ENCODE results near the gene MDK.

DNA sequence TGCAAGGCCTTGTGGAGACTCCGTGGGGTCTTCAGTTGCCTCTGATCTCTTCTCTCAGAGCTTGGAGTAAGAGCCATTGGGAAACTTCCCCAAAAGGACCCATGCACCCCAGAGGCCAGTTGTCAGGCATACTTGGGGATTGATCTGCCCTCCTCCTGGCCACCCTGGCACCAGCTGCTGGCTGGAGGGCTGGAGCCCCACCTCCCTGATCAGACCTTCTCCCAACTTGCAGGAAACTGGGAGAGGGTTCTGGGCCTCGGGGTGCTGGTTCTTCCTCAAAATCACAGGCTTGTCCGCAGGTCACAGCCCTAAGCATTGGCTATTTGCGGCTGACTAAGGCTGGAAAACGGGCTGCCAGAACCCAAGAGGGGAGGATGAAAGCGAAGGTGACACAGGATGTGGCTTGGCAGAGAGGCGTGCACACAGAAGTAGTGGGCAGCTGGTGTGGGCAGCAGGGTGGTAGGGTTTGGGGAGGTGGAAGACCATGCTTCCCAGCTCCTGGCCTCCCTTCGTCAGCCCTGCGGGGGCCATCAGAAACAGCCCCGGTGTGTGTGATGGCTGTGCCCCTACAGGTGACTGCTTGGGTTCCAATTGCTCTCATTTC lies 35.5 kb upstream of the MDK start:
- TF ChIP-seq, protein P1, sequence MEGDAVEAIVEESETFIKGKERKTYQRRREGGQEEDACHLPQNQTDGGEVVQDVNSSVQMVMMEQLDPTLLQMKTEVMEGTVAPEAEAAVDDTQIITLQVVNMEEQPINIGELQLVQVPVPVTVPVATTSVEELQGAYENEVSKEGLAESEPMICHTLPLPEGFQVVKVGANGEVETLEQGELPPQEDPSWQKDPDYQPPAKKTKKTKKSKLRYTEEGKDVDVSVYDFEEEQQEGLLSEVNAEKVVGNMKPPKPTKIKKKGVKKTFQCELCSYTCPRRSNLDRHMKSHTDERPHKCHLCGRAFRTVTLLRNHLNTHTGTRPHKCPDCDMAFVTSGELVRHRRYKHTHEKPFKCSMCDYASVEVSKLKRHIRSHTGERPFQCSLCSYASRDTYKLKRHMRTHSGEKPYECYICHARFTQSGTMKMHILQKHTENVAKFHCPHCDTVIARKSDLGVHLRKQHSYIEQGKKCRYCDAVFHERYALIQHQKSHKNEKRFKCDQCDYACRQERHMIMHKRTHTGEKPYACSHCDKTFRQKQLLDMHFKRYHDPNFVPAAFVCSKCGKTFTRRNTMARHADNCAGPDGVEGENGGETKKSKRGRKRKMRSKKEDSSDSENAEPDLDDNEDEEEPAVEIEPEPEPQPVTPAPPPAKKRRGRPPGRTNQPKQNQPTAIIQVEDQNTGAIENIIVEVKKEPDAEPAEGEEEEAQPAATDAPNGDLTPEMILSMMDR (IDR thresholded peaks at IDR 0.05; ENCODE audit: low read length) = no peak
- no peak for TF ChIP-seq EZH2 (IDR thresholded peaks at IDR 0.05; ENCODE audit: borderline replicate concordance, low read length)
